Stomach (tissue), 9 donors: ENCODE data around the gene MRPS6. TPM values are rescaled to one million over a fixed set of nuclear protein-coding genes. Genes with fewer than 3 reads are reported as not detected.

Source experiments
- DNase-seq, 2 donors: peaks; one replicate each; pipeline versions ENCODE4 v3.0.0 to v3.0.0-alpha.2; 2013 to 2019
- H3K27ac ChIP-seq, 5 donors: fragments of 200-600 bp in 4 of 5; sonication (generic) in 4 of 5; one replicate each; pipeline ENCODE4 v1.5.1; 2013 to 2019; ENCODE audit warnings: mild to moderate bottlenecking in 1 of 5, moderate library complexity in 1 of 5
- H3K27me3 ChIP-seq, 3 donors: fragments of 200-600 bp; sonication (generic); one replicate each; pipeline ENCODE4 v1.5.1; 2017 to 2019; ENCODE audit warnings: mixed run types in 1 of 3
- H3K36me3 ChIP-seq, 4 donors: fragments of 200-600 bp; sonication (generic); 1 replicate in 3 of 4; 2 replicates in 1 of 4; pipeline ENCODE4 v1.5.1; 2016 to 2019
- H3K4me1 ChIP-seq, 4 donors: fragments of 200-600 bp; sonication (generic); one replicate each; pipeline ENCODE4 v1.5.1; 2016 to 2019
- H3K4me3 ChIP-seq, 4 donors: fragments of 200-600 bp; sonication (generic) in 3 of 4; one replicate each; pipeline ENCODE4 v1.5.1; 2016 to 2019; ENCODE audit warnings: mild to moderate bottlenecking in 1 of 4
- H3K9me3 ChIP-seq, 4 donors: fragments of 200-600 bp; sonication (generic); one replicate each; pipeline ENCODE4 v1.5.1; 2016 to 2019
- CTCF ChIP-seq, 7 experiments: fragments of 450-650 bp in 4 of 7; fragments of 200-600 bp in 3 of 7; sonication (generic) in 3 of 7; IDR thresholded peaks; one replicate each; pipeline ENCODE4 v1.5.1; 2016 to 2019; ENCODE audit warnings: antibody characterized with exemption in 7 of 7, control low read depth in 2 of 7, mild to moderate bottlenecking in 1 of 7
- EP300 ChIP-seq: sonication (generic); formaldehyde crosslinking; IDR thresholded peaks from one replicate; pipeline ENCODE4 v1.6.1; 2017; ENCODE audit warnings: antibody characterized with exemption
- POLR2A ChIP-seq, 4 donors: fragments of 450-650 bp; IDR thresholded peaks; one replicate each; pipeline ENCODE4 v1.6.1; 2016; ENCODE audit warnings: antibody characterized with exemption in 4 of 4, control low read depth in 2 of 4, mild to moderate bottlenecking in 1 of 4, moderate library complexity in 1 of 4
- POLR2AphosphoS5 ChIP-seq, 3 donors: sonication (generic); formaldehyde crosslinking; IDR thresholded peaks; one replicate each; pipeline ENCODE4 v1.6.1; 2016; ENCODE audit warnings: antibody characterized with exemption in 3 of 3
- WGBS, 5 donors: extraction: QIAGEN DNeasy Blood & Tissue Kit in 3 of 5; methylation state at CpG; one replicate each; pipeline versions ENCODE4 v1.1.5 to v1.1.7; 2013 to 2018; 5-methylcytosine and 5-hydroxymethylcytosine counted together
- intact Hi-C: fragments of 100-400 bp; cut with DNase I; formaldehyde crosslinking; loops from one replicate; pipeline ENCODE4 v1.15.1; 2023; ENCODE audit warnings: low total_unique reads
- polyA plus RNA-seq, 3 donors: library from polyadenylated mRNA; stranded (reverse); fragments of 200-250 nt; gene quantifications; one replicate each; pipeline ENCODE4 v1.2.3, GENCODE V29; 2013
- total RNA-seq, 5 donors: library from RNA; depleted of rRNA; stranded (reverse); fragments of >200 nt; gene quantifications; one replicate each; pipeline versions ENCODE4 v1.1.0 to v1.2.3, GENCODE V29; 2014 to 2016
- donor health status: healthy with polysubstance abuse.
- donor health status: Bipolar disorder and iron deficiency.
- donor health status: healthy.

Gene MRPS6
- total and polyA plus RNA-seq, 8 donors, result 21.3 to 219 (median 51.3) TPM

GRCh38 chr21:34181431-34182039 lies 108.2 kb downstream of the MRPS6 start:
- Histone ChIP-seq H3K27me3 (no peaks in the 10 kb centered on the region), H3K4me1 (peaks cover 0 to 33% (median 15%) of the 10 kb centered on the region in 4 donors), H3K4me3 (no peak overlapping the region), H3K9me3 (no peaks in the 10 kb centered on the region), H3K36me3 (no peaks in the 10 kb centered on the region), H3K27ac (peak overlapping the region in 1 of 5 donors; percentile 43)
- peak in 1 of 2 donors; percentile 50 for DNase-seq
- intact Hi-C loops, result loop anchor here (10.0 kb wide), 1 partner anchor 97 kb away; no protein-coding TSS in a partner anchor
- no peak for TF ChIP-seq POLR2AphosphoS5 (IDR thresholded peaks at IDR 0.05)
- TF ChIP-seq CTCF (IDR thresholded peaks at IDR 0.05), result no peak
- TF ChIP-seq EP300, result no peak
- 83 to 90% (median 88%) methylated on average over 8 of the region's 8 CpGs for WGBS, 5 donors

- H3K4me3 ChIP-seq, result no peak overlapping the region
- WGBS, 5 donors, result 96 to 100% (median 97%) methylated on average over 3 of the region's 3 CpGs
- intact Hi-C loops, result loop anchor here (10.0 kb wide), 1 partner anchor 98 kb away; no protein-coding TSS in a partner anchor
- no peak overlapping the region for H3K27ac ChIP-seq
- peaks cover 0 to 33% (median 15%) of the 10 kb centered on the region in 4 donors for H3K4me1 ChIP-seq
- no peaks in the 10 kb centered on the region for H3K9me3 ChIP-seq
- TF ChIP-seq POLR2AphosphoS5 (IDR thresholded peaks at IDR 0.05) (no peak), POLR2A (IDR thresholded peaks at IDR 0.05) (no peak)
- DNase-seq, result no peak
- H3K27me3 ChIP-seq, result no peaks in the 10 kb centered on the region
- H3K36me3 ChIP-seq, result no peaks in the 10 kb centered on the region
Measured at GRCh38 chr21:34182436-34182835, 109.1 kb downstream of the MRPS6 start.

- no peak overlapping the region for H3K4me3 ChIP-seq
- no peak for TF ChIP-seq POLR2AphosphoS5 (IDR thresholded peaks at IDR 0.05)
- no peak for TF ChIP-seq CTCF (IDR thresholded peaks at IDR 0.05)
- TF ChIP-seq POLR2A (IDR thresholded peaks at IDR 0.05), result no peak
- no peak for TF ChIP-seq EP300
- intact Hi-C loops, result loop anchor here (10.0 kb wide), 1 partner anchor 99 kb away; no protein-coding TSS in a partner anchor
- H3K27me3 ChIP-seq, result no peaks in the 10 kb centered on the region
- DNase-seq, result no peak
- H3K9me3 ChIP-seq, result no peaks in the 10 kb centered on the region
- H3K4me1 ChIP-seq, result peaks cover 0 to 33% (median 15%) of the 10 kb centered on the region in 4 donors
- 56 to 77% (median 72%) methylated on average over 5 of the region's 5 CpGs for WGBS, 5 donors
- peak overlapping the region in 1 of 5 donors; percentile 47 for H3K27ac ChIP-seq
- H3K36me3 ChIP-seq, result no peaks in the 10 kb centered on the region
Measured at GRCh38 chr21:34183331-34183928, 110.1 kb downstream of the MRPS6 start.

GRCh38 chr21:34184232-34184631 lies 110.9 kb downstream of the MRPS6 start:
- TF ChIP-seq EP300, result no peak
- TF ChIP-seq POLR2A (IDR thresholded peaks at IDR 0.05), result no peak
- no peak for TF ChIP-seq CTCF (IDR thresholded peaks at IDR 0.05)
- TF ChIP-seq POLR2AphosphoS5 (IDR thresholded peaks at IDR 0.05), result no peak
- 87 to 93% (median 92%) methylated on average over 5 of the region's 5 CpGs for WGBS, 5 donors
- no peaks in the 10 kb centered on the region for H3K9me3 ChIP-seq
- no peaks in the 10 kb centered on the region for H3K27me3 ChIP-seq
- peaks cover 0 to 32% (median 15%) of the 10 kb centered on the region in 4 donors for H3K4me1 ChIP-seq
- intact Hi-C loops, result loop anchor here (10.0 kb wide), 1 partner anchor 99 kb away; no protein-coding TSS in a partner anchor
- no peak overlapping the region for H3K4me3 ChIP-seq
- no peak for DNase-seq
- H3K36me3 ChIP-seq, result no peaks in the 10 kb centered on the region
- H3K27ac ChIP-seq, result peak overlapping the region in 1 of 5 donors; percentile 47
